Breast epithelium (tissue), 3 donors: ENCODE measurements around the gene PLD3.

ENCODE experiments used
- POLR2A ChIP-seq: fragments of 450-650 bp; IDR thresholded peaks from one replicate; pipeline ENCODE4 v1.6.1; 2016; ENCODE audit warnings: antibody characterized with exemption, mild to moderate bottlenecking, moderate library complexity
- POLR2AphosphoS5 ChIP-seq, 3 donors: sonication (generic); formaldehyde crosslinking; IDR thresholded peaks; one replicate each; pipeline ENCODE4 v1.6.1; 2017; ENCODE audit warnings: antibody characterized with exemption in 3 of 3
- TF ChIP-seq, protein P1 (sequence below), 3 donors: fragments of 450-650 bp; IDR thresholded peaks; one replicate each; pipeline ENCODE4 v1.5.1; 2016 to 2017; ENCODE audit warnings: antibody characterized with exemption in 3 of 3, mild to moderate bottlenecking in 3 of 3, moderate library complexity in 3 of 3

DNA sequence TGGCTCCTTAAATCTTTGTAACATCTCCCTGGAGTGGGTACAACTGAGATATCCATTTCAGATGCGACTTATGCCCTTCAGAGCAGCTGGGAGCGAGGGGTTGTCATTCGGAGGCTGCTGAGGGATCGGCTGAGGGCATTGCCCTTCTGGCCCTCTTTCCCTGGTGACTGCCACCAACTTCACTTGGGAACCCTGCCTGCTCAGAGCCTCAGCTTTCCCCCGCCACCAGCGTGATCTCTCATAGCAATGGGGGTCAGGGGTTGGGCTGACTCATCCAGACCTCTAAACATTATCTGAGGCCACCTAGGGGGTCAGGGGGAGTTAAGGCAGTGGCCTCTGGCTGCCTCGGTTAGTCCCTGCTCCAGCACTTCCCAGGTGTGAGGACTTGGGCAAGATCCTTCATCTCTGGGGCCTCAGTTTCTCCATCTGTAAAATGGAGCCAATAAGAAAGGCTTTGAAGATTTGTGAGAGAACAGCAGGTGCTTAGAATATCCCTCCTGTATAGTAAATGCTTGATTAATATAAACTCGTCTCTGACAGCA lies 63.5 kb downstream of the PLD3 start:
- no peak for TF ChIP-seq POLR2A
- TF ChIP-seq, protein P1, sequence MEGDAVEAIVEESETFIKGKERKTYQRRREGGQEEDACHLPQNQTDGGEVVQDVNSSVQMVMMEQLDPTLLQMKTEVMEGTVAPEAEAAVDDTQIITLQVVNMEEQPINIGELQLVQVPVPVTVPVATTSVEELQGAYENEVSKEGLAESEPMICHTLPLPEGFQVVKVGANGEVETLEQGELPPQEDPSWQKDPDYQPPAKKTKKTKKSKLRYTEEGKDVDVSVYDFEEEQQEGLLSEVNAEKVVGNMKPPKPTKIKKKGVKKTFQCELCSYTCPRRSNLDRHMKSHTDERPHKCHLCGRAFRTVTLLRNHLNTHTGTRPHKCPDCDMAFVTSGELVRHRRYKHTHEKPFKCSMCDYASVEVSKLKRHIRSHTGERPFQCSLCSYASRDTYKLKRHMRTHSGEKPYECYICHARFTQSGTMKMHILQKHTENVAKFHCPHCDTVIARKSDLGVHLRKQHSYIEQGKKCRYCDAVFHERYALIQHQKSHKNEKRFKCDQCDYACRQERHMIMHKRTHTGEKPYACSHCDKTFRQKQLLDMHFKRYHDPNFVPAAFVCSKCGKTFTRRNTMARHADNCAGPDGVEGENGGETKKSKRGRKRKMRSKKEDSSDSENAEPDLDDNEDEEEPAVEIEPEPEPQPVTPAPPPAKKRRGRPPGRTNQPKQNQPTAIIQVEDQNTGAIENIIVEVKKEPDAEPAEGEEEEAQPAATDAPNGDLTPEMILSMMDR (IDR thresholded peaks at IDR 0.05), result no peak
- no peak for TF ChIP-seq POLR2AphosphoS5 (IDR thresholded peaks at IDR 0.05)
